Thyroid gland (tissue), 4 donors: ENCODE measurements around the gene ANXA3.

ENCODE experiments used
- POLR2A ChIP-seq, 2 donors: fragments of 450-650 bp; IDR thresholded peaks; one replicate each; pipeline ENCODE4 v1.6.1; 2017; ENCODE audit warnings: antibody characterized with exemption in 2 of 2, mild to moderate bottlenecking in 2 of 2, moderate library complexity in 1 of 2
- TF ChIP-seq, protein P1 (sequence below), 6 experiments: fragments of 200-600 bp in 3 of 6; fragments of 450-650 bp in 3 of 6; sonication (generic) in 3 of 6; IDR thresholded peaks; one replicate each; pipeline ENCODE4 v1.5.1; 2016 to 2019; ENCODE audit warnings: antibody characterized with exemption in 6 of 6, mild to moderate bottlenecking in 2 of 6, inconsistent platforms in 1 of 6, moderate library complexity in 1 of 6

DNA sequence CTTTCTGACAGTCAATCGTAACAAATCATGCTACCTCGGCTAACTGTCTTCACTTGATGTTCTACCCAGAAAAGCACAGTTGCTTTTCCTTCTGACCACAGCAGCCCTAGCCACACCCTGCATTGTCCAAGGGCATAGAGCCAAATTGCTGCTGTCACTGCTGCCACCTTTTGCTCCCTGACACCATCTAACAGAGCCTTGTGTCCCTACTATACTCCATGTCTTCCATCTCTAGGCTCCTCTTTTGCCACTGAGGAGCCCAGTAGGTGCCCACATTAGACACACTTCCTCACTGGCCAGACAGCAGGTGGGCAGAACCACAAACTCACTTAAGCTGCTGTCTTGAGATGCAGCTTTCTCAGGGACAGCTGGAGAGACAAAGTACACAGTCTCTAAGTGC, 91.4 kb downstream of the ANXA3 start:
- no peak for TF ChIP-seq POLR2A (IDR thresholded peaks at IDR 0.05)
- TF ChIP-seq, protein P1, sequence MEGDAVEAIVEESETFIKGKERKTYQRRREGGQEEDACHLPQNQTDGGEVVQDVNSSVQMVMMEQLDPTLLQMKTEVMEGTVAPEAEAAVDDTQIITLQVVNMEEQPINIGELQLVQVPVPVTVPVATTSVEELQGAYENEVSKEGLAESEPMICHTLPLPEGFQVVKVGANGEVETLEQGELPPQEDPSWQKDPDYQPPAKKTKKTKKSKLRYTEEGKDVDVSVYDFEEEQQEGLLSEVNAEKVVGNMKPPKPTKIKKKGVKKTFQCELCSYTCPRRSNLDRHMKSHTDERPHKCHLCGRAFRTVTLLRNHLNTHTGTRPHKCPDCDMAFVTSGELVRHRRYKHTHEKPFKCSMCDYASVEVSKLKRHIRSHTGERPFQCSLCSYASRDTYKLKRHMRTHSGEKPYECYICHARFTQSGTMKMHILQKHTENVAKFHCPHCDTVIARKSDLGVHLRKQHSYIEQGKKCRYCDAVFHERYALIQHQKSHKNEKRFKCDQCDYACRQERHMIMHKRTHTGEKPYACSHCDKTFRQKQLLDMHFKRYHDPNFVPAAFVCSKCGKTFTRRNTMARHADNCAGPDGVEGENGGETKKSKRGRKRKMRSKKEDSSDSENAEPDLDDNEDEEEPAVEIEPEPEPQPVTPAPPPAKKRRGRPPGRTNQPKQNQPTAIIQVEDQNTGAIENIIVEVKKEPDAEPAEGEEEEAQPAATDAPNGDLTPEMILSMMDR (IDR thresholded peaks at IDR 0.05), result no peak
